ENCODE results near the gene C16orf78. TPM values are rescaled to one million over a fixed set of nuclear protein-coding genes. Genes with fewer than 3 reads are reported as not detected.

C16orf78 gene
- not detected in 3 replicates for total RNA-seq
- long read RNA-seq: 0 reads

GRCh38 chr16:49373504-49373903, at the start of gene C16orf78:
Gene C16orf78, plus strand, starts transcription at chr16:49373804. Its CDS starts 136 bp downstream, at chr16:49373940.
- no peaks in the 10 kb centered on the region for H3K36me3 Mint-ChIP-seq (ENCODE audit: low read depth)

GRCh38 chr16:49324703-49325102, 48.9 kb upstream of the C16orf78 start:
- H3K36me3 Mint-ChIP-seq (ENCODE audit: low read depth): no peaks in the 10 kb centered on the region
- peaks cover 7% of the 10 kb centered on the region for H3K9me3 Mint-ChIP-seq (ENCODE audit: low read depth)
- no peak for DNase-seq (ENCODE audit: low spot score)
- no peak overlapping the region for H3K27ac Mint-ChIP-seq (ENCODE audit: unreplicated experiment)
- TF ChIP-seq CTCF (IDR thresholded peaks at IDR 0.05): no peak
- H3K4me3 Mint-ChIP-seq (ENCODE audit: unreplicated experiment): no peak overlapping the region
- no peaks in the 10 kb centered on the region for H3K4me1 Mint-ChIP-seq (ENCODE audit: low read depth)
- H3K27me3 Mint-ChIP-seq (ENCODE audit: low read depth): peaks cover 2% of the 10 kb centered on the region

More at GRCh38 chr16:49373504-49373903, at the start of gene C16orf78:
- no peak within 1 kb of the TSS for H3K4me3 Mint-ChIP-seq (ENCODE audit: unreplicated experiment)
- H3K27ac Mint-ChIP-seq (ENCODE audit: unreplicated experiment): no peak within 1 kb of the TSS
- no peaks in the 10 kb centered on the region for H3K4me1 Mint-ChIP-seq (ENCODE audit: low read depth)
- peaks cover 3% of the 10 kb centered on the region for H3K9me3 Mint-ChIP-seq (ENCODE audit: low read depth)
- peaks cover 7% of the 10 kb centered on the region for H3K27me3 Mint-ChIP-seq (ENCODE audit: low read depth)
- DNase-seq (ENCODE audit: low spot score): no peak
- TF ChIP-seq CTCF (IDR thresholded peaks at IDR 0.05): no peak

- Mint-ChIP-seq H3K9me3 (ENCODE audit: low read depth) (no peaks in the 10 kb centered on the region), H3K36me3 (ENCODE audit: low read depth) (no peaks in the 10 kb centered on the region), H3K4me1 (ENCODE audit: low read depth) (no peaks in the 10 kb centered on the region), H3K27ac (ENCODE audit: unreplicated experiment) (no peak overlapping the region), H3K4me3 (ENCODE audit: unreplicated experiment) (no peak overlapping the region), H3K27me3 (ENCODE audit: low read depth) (peaks cover 4% of the 10 kb centered on the region)
- TF ChIP-seq CTCF (IDR thresholded peaks at IDR 0.05): no peak
- no peak for DNase-seq (ENCODE audit: low spot score)
Observed at GRCh38 chr16:49327466-49327865, 46.1 kb upstream of the C16orf78 start.

- H3K4me1 Mint-ChIP-seq (ENCODE audit: low read depth): no peaks in the 10 kb centered on the region
- H3K27ac Mint-ChIP-seq (ENCODE audit: unreplicated experiment): no peak overlapping the region
- DNase-seq (ENCODE audit: low spot score): no peak
- H3K27me3 Mint-ChIP-seq (ENCODE audit: low read depth): peaks cover 4% of the 10 kb centered on the region
- H3K9me3 Mint-ChIP-seq (ENCODE audit: low read depth): no peaks in the 10 kb centered on the region
- no peaks in the 10 kb centered on the region for H3K36me3 Mint-ChIP-seq (ENCODE audit: low read depth)
- H3K4me3 Mint-ChIP-seq (ENCODE audit: unreplicated experiment): no peak overlapping the region
- TF ChIP-seq CTCF (IDR thresholded peaks at IDR 0.05): no peak
Observed at GRCh38 chr16:49328325-49328724, 45.3 kb upstream of the C16orf78 start.

- H3K4me3 Mint-ChIP-seq (ENCODE audit: unreplicated experiment): no peak overlapping the region
- H3K9me3 Mint-ChIP-seq (ENCODE audit: low read depth): no peaks in the 10 kb centered on the region
- no peaks in the 10 kb centered on the region for H3K36me3 Mint-ChIP-seq (ENCODE audit: low read depth)
- no peaks in the 10 kb centered on the region for H3K4me1 Mint-ChIP-seq (ENCODE audit: low read depth)
- peaks cover 5% of the 10 kb centered on the region for H3K27me3 Mint-ChIP-seq (ENCODE audit: low read depth)
- no peak overlapping the region for H3K27ac Mint-ChIP-seq (ENCODE audit: unreplicated experiment)
- DNase-seq (ENCODE audit: low spot score): no peak
- TF ChIP-seq CTCF (IDR thresholded peaks at IDR 0.05): no peak
Observed at GRCh38 chr16:49330562-49331201, 42.9 kb upstream of the C16orf78 start.

Measured in chondrocyte (in vitro differentiated cells).